HepG2 (cell line): Measurements from ENCODE around the gene SPRN. TPM values are rescaled to one million over a fixed set of nuclear protein-coding genes. Genes with fewer than 3 reads are reported as not detected.

Source experiments
- ATAC-seq: fragments of 200-7000 bp; cut with Tn5 transposase; 3 replicates; pipeline ENCODE4 v1.9.1; 2020; ENCODE audit warnings: mild to moderate bottlenecking, moderate library complexity
- BruUV-seq: library from RNA; stranded (reverse); fragments of 400-500 nt; replicated peaks from 2 replicates; lab custom pipeline; 2021; lab: Mats Ljungman, UMichigan
- CTCF ChIA-PET: fragments of 300-600 bp; formaldehyde crosslinking; extraction: SDS; loops from one replicate; lab custom pipeline; 2021; ENCODE audit warnings: low total read pairs, inconsistent platforms, low intra/inter-chr PET ratio; lab: Yijun Ruan, JAX
- POLR2A ChIA-PET: fragments of 350-600 bp; sonication (Branson Sonifier 250); formaldehyde crosslinking; loops from one replicate; lab custom pipeline; 2020; ENCODE audit warnings: antibody characterized with exemption, inconsistent platforms; lab: Yijun Ruan, JAX
- DNase-seq: peaks from one replicate; pipeline ENCODE4 v3.0.0-alpha.2; 2015; ENCODE audit warnings: low spot score
- FAIRE-seq: peaks from 3 replicates; lab custom pipeline; 2011; peaks lifted over from hg19 to GRCh38; lab: Jason Lieb, UNC
- H2AFZ ChIP-seq: one replicate; pipeline ENCODE4 v1.6.1; 2011; ENCODE audit warnings: low read length, inconsistent platforms
- H3K27ac ChIP-seq: fragments of 300-600 bp; 3 replicates; pipeline ENCODE4 v1.8.0; 2011; ENCODE audit warnings: mixed run types, mild to moderate bottlenecking, mixed read lengths, low read length, inconsistent platforms; ENCODE audit not compliant: insufficient read depth; ENCODE audit errors: extremely low read length
- H3K27me3 ChIP-seq, 2 experiments: fragments of 200-600 bp in 1 of 2; 2 replicates in 1 of 2; 3 replicates in 1 of 2; pipeline versions ENCODE4 v1.6.0 to v1.8.0; 2011; ENCODE audit warnings: low read length in 2 of 2, mild to moderate bottlenecking in 2 of 2, moderate library complexity in 2 of 2, inconsistent platforms in 1 of 2; ENCODE audit not compliant: insufficient read depth in 2 of 2, control insufficient read depth in 1 of 2
- H3K36me3 ChIP-seq, 2 experiments: fragments of 200-600 bp in 1 of 2; replicated peaks in 1 of 2; 2 replicates in 1 of 2; 3 replicates in 1 of 2; pipeline versions ENCODE4 v1.5.1 to v1.8.0; 2011; ENCODE audit warnings: low read length in 2 of 2, inconsistent platforms in 1 of 2; ENCODE audit not compliant: insufficient read depth in 2 of 2, control insufficient read depth in 1 of 2
- H3K4me1 ChIP-seq: 2 replicates; pipeline ENCODE4 v1.5.1; 2012; ENCODE audit warnings: low read length, inconsistent platforms; ENCODE audit not compliant: insufficient read depth
- H3K4me2 ChIP-seq: 2 replicates; pipeline ENCODE4 v1.6.0; 2011; ENCODE audit warnings: low read depth, low read length, inconsistent platforms
- H3K4me3 ChIP-seq, 3 experiments: fragments of 200-600 bp in 1 of 3; sonication (generic), shearing (Covaris generic) in 1 of 3; replicated peaks in 1 of 3; 2 replicates each; pipeline ENCODE4 v1.5.1; 2011 to 2016; ENCODE audit warnings: low read length in 3 of 3, inconsistent platforms in 2 of 3, low read depth in 2 of 3, mild to moderate bottlenecking in 2 of 3, control low read depth in 1 of 3, mixed read lengths in 1 of 3; ENCODE audit not compliant: insufficient read depth in 1 of 3
- H3K79me2 ChIP-seq: one replicate; pipeline ENCODE4 v1.6.1; 2011; ENCODE audit warnings: low read length, inconsistent platforms; ENCODE audit not compliant: insufficient read depth
- H3K9ac ChIP-seq: 2 replicates; pipeline ENCODE4 v1.6.0; 2011; ENCODE audit warnings: mild to moderate bottlenecking, low read depth, low read length, inconsistent platforms; ENCODE audit not compliant: insufficient read depth
- H3K9me3 ChIP-seq: 2 replicates; pipeline ENCODE4 v1.5.1; 2012; ENCODE audit warnings: mild to moderate bottlenecking, low read length
- H4K20me1 ChIP-seq: 2 replicates; pipeline ENCODE4 v1.6.0; 2011; ENCODE audit warnings: inconsistent platforms, mild to moderate bottlenecking, low read length, moderate library complexity; ENCODE audit not compliant: insufficient read depth
- SALL2 ChIP-seq: sonication (generic); formaldehyde crosslinking; IDR thresholded peaks from 2 replicates; pipeline ENCODE4 v1.8.1; 2023; ENCODE audit warnings: mild to moderate bottlenecking, missing genetic modification reagents, inconsistent platforms
- ZBTB33 ChIP-seq: sonication (generic); formaldehyde crosslinking; IDR thresholded peaks from 2 replicates; pipeline ENCODE4 v1.4.0; 2020; ENCODE audit warnings: missing genetic modification reagents
- ZNF101 ChIP-seq: sonication (generic); formaldehyde crosslinking; IDR thresholded peaks from 2 replicates; pipeline ENCODE4 v1.4.0; 2020; ENCODE audit warnings: mild to moderate bottlenecking, low read depth, missing genetic modification reagents, borderline replicate concordance
- WGBS: methylation state at CpG from one replicate; pipeline ENCODE4 v1.1.6; 2017; ENCODE audit warnings: low lambda C conversion rate; 5-methylcytosine and 5-hydroxymethylcytosine counted together
- in situ Hi-C: cut with HindIII; loops from 2 replicates; pipeline ENCODE4 v1.10.0; 2017; ENCODE audit warnings: low pct_unique_long_range_greater_than_20kb; ENCODE audit not compliant: extremely low pct_ligation_motif_present
- intact Hi-C: fragments of 100-400 bp; cut with micrococcal nuclease; formaldehyde crosslinking; loops from one replicate; pipeline ENCODE4 v1.10.0; 2022; ENCODE audit not compliant: unreplicated experiment
- polyA plus RNA-seq, 8 experiments: library from polyadenylated mRNA; depleted of rRNA in 3 of 8; stranded (reverse) in 7 of 8; unstranded in 1 of 8; fragments of >200 nt; fragmentation: Illumina TruSeq in 4 of 8; extraction: Trizol in 4 of 8; gene quantifications; 2 replicates each; pipeline versions ENCODE4 v1.2.1 to v1.2.3, GENCODE V29; 2011 to 2016; ENCODE audit warnings: low read depth in 4 of 8, missing spikeins in 1 of 8, mixed read lengths in 1 of 8; ENCODE audit not compliant: insufficient read depth in 1 of 8
- total RNA-seq, 5 experiments: library from RNA; depleted of rRNA; stranded (reverse); fragments of >200 nt; fragmentation: Illumina TruSeq; extraction: Trizol; gene quantifications; 2 replicates each; pipeline ENCODE4 v1.2.3, GENCODE V29; 2016; ENCODE audit warnings: low read depth in 1 of 5

Gene SPRN
- total and polyA plus RNA-seq, 2 of the 13 experiments (the other 11 are each of a cell fraction or from before 2014, with no cell fraction given): not detected

DNA sequence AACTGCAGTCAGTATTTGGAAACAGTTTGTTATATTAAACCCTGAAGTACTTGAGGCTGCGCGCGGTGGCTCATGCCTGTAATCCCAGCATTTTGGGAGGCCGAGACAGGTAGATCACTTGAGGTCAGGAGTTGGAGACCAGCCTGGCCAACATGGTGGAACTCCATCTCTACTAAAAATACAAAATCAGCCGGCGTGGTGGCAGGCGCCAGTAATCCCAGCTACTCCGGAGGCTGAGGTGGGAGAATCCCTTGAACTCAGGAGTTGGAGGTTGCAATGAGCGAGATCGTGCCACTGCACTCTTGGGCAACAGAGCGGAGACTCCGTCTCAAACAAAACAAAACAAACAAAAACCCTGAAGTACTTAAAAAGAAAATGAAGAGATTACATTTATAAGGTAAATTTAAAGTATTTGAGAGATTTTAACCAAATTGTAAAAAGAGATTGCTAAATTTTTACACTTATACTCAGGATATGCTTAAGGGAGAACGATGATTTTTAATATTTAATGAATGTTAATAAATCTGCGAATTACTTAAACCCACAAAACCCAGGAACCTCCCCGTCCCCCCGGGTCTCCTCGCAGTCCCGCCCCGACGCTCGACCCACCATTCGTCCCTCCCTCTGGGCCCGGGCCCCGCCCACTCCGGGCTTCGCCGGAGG is 30.9 kb downstream of the SPRN start:
- H2AFZ ChIP-seq: no peak overlapping the region
- peak overlapping the region; percentile 46 for H3K9ac ChIP-seq
- no peaks in the 10 kb centered on the region for H3K9me3 ChIP-seq
- no peak for ATAC-seq
- no peaks in the 10 kb centered on the region for H4K20me1 ChIP-seq
- H3K27ac ChIP-seq: peak overlapping the region; percentile 43
- POLR2A ChIA-PET: interaction anchor here (0.7 to 3.5 kb wide), 7 partner anchors 7 to 46 kb away, joined by 3 to 21 read pairs (median 4); partner anchors contain the start of genes ECHS1, FUOM, PAOX and PRAP1
- H3K4me1 ChIP-seq: peaks cover 19% of the 10 kb centered on the region
- 37% methylated on average over 27 of the region's 27 CpGs for WGBS
- peak overlapping the region; percentile 48 for H3K4me2 ChIP-seq
- intact Hi-C loops: loop anchor here (2.0 kb wide), 1 partner anchor 65 kb away; no protein-coding TSS in a partner anchor
- no peaks in the 10 kb centered on the region; a peak in 1 of 5 replicates for H3K27me3 ChIP-seq
- FAIRE-seq: peak; percentile 42
- CTCF ChIA-PET: no interaction called here
- TF ChIP-seq ZNF101 (CRISPR knock-in tag): 0 out of 2 replicates have a peak, but pooled peaks have one; percentile 0
- TF ChIP-seq SALL2 (CRISPR knock-in tag): no peak
- TF ChIP-seq ZBTB33 (CRISPR knock-in tag): 0 out of 2 replicates have a peak, but pooled peaks have one; percentile 14
- DNase-seq: no peak
- in situ Hi-C loops: no loop called here
- TSS peak; percentile 65 for BruUV-seq
- peaks cover 0 to 15% of the 10 kb centered on the region in 2 experiments; a peak in 2 of 5 replicates for H3K36me3 ChIP-seq
- peak overlapping the region in 2 of 3 experiments; percentile 19 to 79; a peak in 3 of 6 replicates for H3K4me3 ChIP-seq
- H3K79me2 ChIP-seq: peaks cover 17% of the 10 kb centered on the region
